Common myeloid progenitor, CD34-positive (primary cell): ENCODE results near the gene SLC8A2.

ENCODE experiments used
- CTCF ChIA-PET: fragments of 350-600 bp; sonication (Branson Sonifier 250); formaldehyde crosslinking; loops from one replicate; lab custom pipeline; 2021; ENCODE audit warnings: antibody characterized with exemption; lab: Charles Lee
- POLR2A ChIA-PET: fragments of 350-600 bp; sonication (Branson Sonifier 250); formaldehyde crosslinking; loops from one replicate; lab custom pipeline; 2021; ENCODE audit warnings: antibody characterized with exemption; lab: Charles Lee
- DNase-seq, 3 donors: peaks; one replicate each; pipeline versions ENCODE4 v3.0.0 to v3.0.0-alpha.2; 2013
- H3K27ac ChIP-seq, 2 experiments: 1 replicate in 1 of 2; 2 replicates in 1 of 2; pipeline ENCODE4 v1.7.0; 2013; ENCODE audit warnings: inconsistent platforms in 2 of 2, low read length in 2 of 2, mild to moderate bottlenecking in 2 of 2, low read depth in 1 of 2, moderate library complexity in 1 of 2; ENCODE audit not compliant: severe bottlenecking in 2 of 2, insufficient read depth in 1 of 2, poor library complexity in 1 of 2
- H3K27me3 ChIP-seq, 5 experiments: replicated peaks in 2 of 5; 1 replicate in 3 of 5; 2 replicates in 2 of 5; pipeline versions ENCODE4 v1.6.1 to v1.7.0; 2013; ENCODE audit warnings: low read length in 4 of 5, mild to moderate bottlenecking in 2 of 5, moderate library complexity in 2 of 5, inconsistent platforms in 1 of 5; ENCODE audit not compliant: insufficient read depth in 5 of 5, control insufficient read depth in 4 of 5
- H3K36me3 ChIP-seq, 4 experiments: 1 replicate in 2 of 4; 2 replicates in 2 of 4; pipeline versions ENCODE4 v1.6.1 to v1.7.0; 2013; ENCODE audit warnings: low read length in 3 of 4, control low read depth in 1 of 4, mild to moderate bottlenecking in 1 of 4; ENCODE audit not compliant: control insufficient read depth in 4 of 4, insufficient read depth in 4 of 4
- H3K4me1 ChIP-seq, 4 experiments: 1 replicate in 3 of 4; 2 replicates in 1 of 4; pipeline versions ENCODE4 v1.6.1 to v1.7.1; 2013; ENCODE audit warnings: low read length in 3 of 4, mild to moderate bottlenecking in 3 of 4, control low read depth in 1 of 4, inconsistent platforms in 1 of 4, moderate library complexity in 1 of 4; ENCODE audit not compliant: control insufficient read depth in 4 of 4, insufficient read depth in 4 of 4; ENCODE audit errors: control extremely low read depth in 1 of 4
- H3K4me3 ChIP-seq, 7 experiments: 1 replicate in 4 of 7; 2 replicates in 3 of 7; pipeline versions ENCODE4 v1.5.1 to v1.7.0; 2013; ENCODE audit warnings: mild to moderate bottlenecking in 7 of 7, low read length in 6 of 7, moderate library complexity in 6 of 7, inconsistent platforms in 2 of 7, low read depth in 2 of 7, control low read depth in 1 of 7; ENCODE audit not compliant: insufficient read depth in 4 of 7, control insufficient read depth in 1 of 7; ENCODE audit errors: extremely low read depth in 1 of 7
- H3K9me3 ChIP-seq, 5 experiments: 1 replicate in 4 of 5; 2 replicates in 1 of 5; pipeline versions ENCODE4 v1.6.1 to v1.7.1; 2013; ENCODE audit warnings: low read length in 4 of 5, mild to moderate bottlenecking in 2 of 5, inconsistent platforms in 1 of 5, low read depth in 1 of 5, moderate library complexity in 1 of 5; ENCODE audit not compliant: control insufficient read depth in 4 of 5, insufficient read depth in 2 of 5; ENCODE audit errors: control extremely low read depth in 1 of 5
- WGBS: methylation state at CpG from one replicate; pipeline ENCODE4 v1.1.5; 2013; ENCODE audit not compliant: insufficient coverage; 5-methylcytosine and 5-hydroxymethylcytosine counted together

The SLC8A2 gene

GRCh38 chr19:47444388-47444821 is 27.3 kb downstream of the SLC8A2 start:
- Histone ChIP-seq H3K4me1 (peaks cover 2 to 32% (median 31%) of the 10 kb centered on the region in 4 experiments), H3K4me3 (no peak overlapping the region), H3K36me3 (no peaks in the 10 kb centered on the region), H3K27ac (no peak overlapping the region), H3K27me3 (peaks cover 3 to 82% (median 30%) of the 10 kb centered on the region in 5 experiments), H3K9me3 (peaks cover 0 to 2% (median 0%) of the 10 kb centered on the region in 5 experiments)
- CTCF ChIA-PET = no interaction called here
- POLR2A ChIA-PET = interaction anchor here (0.6 to 1.0 kb wide), 2 partner anchors 11 to 263 kb away, joined by 3 read pairs; no protein-coding TSS in a partner anchor
- 15% methylated on average over 13 of the region's 22 CpGs for WGBS
- peak in 2 of 3 donors; percentile 54 to 66 for DNase-seq

GRCh38 chr19:47443331-47443730 is 28.4 kb downstream of the SLC8A2 start:
- peaks cover 0 to 2% (median 0%) of the 10 kb centered on the region in 5 experiments for H3K9me3 ChIP-seq
- no peak for DNase-seq
- 69% methylated on average over 11 of the region's 12 CpGs for WGBS
- no peaks in the 10 kb centered on the region for H3K36me3 ChIP-seq
- H3K4me3 ChIP-seq = no peak overlapping the region
- no peak overlapping the region for H3K27ac ChIP-seq
- H3K27me3 ChIP-seq = peaks cover 0 to 74% (median 26%) of the 10 kb centered on the region in 5 experiments
- POLR2A ChIA-PET = no interaction called here
- CTCF ChIA-PET = interaction anchor here (0.6 kb wide), 1 partner anchor 9 kb away, joined by 3 read pairs; no protein-coding TSS in a partner anchor
- H3K4me1 ChIP-seq = peaks cover 2 to 32% (median 31%) of the 10 kb centered on the region in 4 experiments

DNA sequence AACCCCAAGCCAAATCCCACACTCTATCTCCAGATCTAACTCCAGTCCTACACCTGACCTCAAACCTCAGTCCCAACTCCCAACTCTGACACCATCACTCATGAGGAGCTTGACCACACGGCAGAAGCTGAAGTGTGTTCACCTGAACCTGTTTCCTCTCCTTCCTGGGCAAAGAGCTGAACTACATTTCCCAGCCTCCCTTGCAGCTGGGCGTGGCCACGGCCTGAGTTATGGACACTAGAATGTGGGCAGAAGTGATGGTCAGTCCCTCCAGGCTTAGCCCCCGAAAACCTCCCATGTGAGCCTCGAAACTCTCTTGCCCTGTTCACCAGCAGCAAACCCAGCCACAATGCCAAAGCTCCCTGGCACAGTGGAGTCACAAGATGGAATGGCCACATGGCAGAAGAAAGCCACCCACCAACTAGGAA is 32.9 kb downstream of the SLC8A2 start:
- no peaks in the 10 kb centered on the region for H3K9me3 ChIP-seq
- no peak for DNase-seq
- peaks cover 0 to 48% (median 10%) of the 10 kb centered on the region in 5 experiments for H3K27me3 ChIP-seq
- ChIA-PET CTCF (interaction anchor here (0.9 to 7.9 kb wide), 7 partner anchors 8 to 260 kb away, joined by 3 to 64 read pairs (median 4); partner anchors contain the start of gene NAPA), POLR2A (interaction anchor here (0.5 kb wide), 1 partner anchor 8 kb away, joined by 4 read pairs; no protein-coding TSS in a partner anchor)
- WGBS = 50% methylated on average over 2 of the region's 5 CpGs
- no peak overlapping the region for H3K27ac ChIP-seq
- no peaks in the 10 kb centered on the region for H3K36me3 ChIP-seq
- H3K4me3 ChIP-seq = no peak overlapping the region
- H3K4me1 ChIP-seq = no peaks in the 10 kb centered on the region

GRCh38 chr19:47437500-47437899 is 34.2 kb downstream of the SLC8A2 start:
- Histone ChIP-seq H3K4me3 (no peak overlapping the region), H3K4me1 (peaks cover 0 to 6% (median 2%) of the 10 kb centered on the region in 4 experiments), H3K9me3 (no peaks in the 10 kb centered on the region), H3K27me3 (peaks cover 0 to 39% (median 7%) of the 10 kb centered on the region in 5 experiments), H3K36me3 (no peaks in the 10 kb centered on the region), H3K27ac (no peak overlapping the region)
- ChIA-PET CTCF (interaction anchor here (0.9 to 7.9 kb wide), 9 partner anchors 9 to 261 kb away, joined by 3 to 64 read pairs (median 4); partner anchors contain the start of genes KPTN and NAPA), POLR2A (interaction anchor here (0.7 kb wide), 1 partner anchor 182 kb away, joined by 3 read pairs; no protein-coding TSS in a partner anchor)
- 39% methylated on average over 11 of the region's 12 CpGs for WGBS
- DNase-seq = peak in 2 of 3 donors; percentile 40

- no peaks in the 10 kb centered on the region for H3K9me3 ChIP-seq
- CTCF ChIA-PET = interaction anchor here (0.8 to 7.9 kb wide), 23 partner anchors 9 to 275 kb away, joined by 3 to 64 read pairs (median 4); partner anchors contain the start of genes KPTN and NAPA
- peak; percentile 66 to 80 (median 73) for DNase-seq
- WGBS = 30% methylated on average over 11 of the region's 17 CpGs
- no peak overlapping the region for H3K4me3 ChIP-seq
- POLR2A ChIA-PET = no interaction called here
- no peaks in the 10 kb centered on the region for H3K36me3 ChIP-seq
- peaks cover 0 to 9% (median 4%) of the 10 kb centered on the region in 4 experiments for H3K4me1 ChIP-seq
- no peak overlapping the region for H3K27ac ChIP-seq
- peaks cover 0 to 40% (median 4%) of the 10 kb centered on the region in 5 experiments for H3K27me3 ChIP-seq
Measured at GRCh38 chr19:47436712-47437401, 34.8 kb downstream of the SLC8A2 start.

GRCh38 chr19:47435883-47436417 is 35.7 kb downstream of the SLC8A2 start:
- Histone ChIP-seq H3K4me3 (no peak overlapping the region), H3K36me3 (no peaks in the 10 kb centered on the region), H3K27ac (no peak overlapping the region), H3K9me3 (no peaks in the 10 kb centered on the region), H3K27me3 (peaks cover 0 to 43% (median 4%) of the 10 kb centered on the region in 5 experiments), H3K4me1 (peaks cover 0 to 9% (median 4%) of the 10 kb centered on the region in 4 experiments)
- ChIA-PET CTCF (interaction anchor here (0.8 to 7.9 kb wide), 22 partner anchors 8 to 276 kb away, joined by 3 to 64 read pairs (median 4); partner anchors contain the start of genes DHX34, KPTN and NAPA), POLR2A (no interaction called here)
- DNase-seq = no peak
- 90% methylated on average over 5 of the region's 6 CpGs for WGBS
